Nephron (organoid): ENCODE measurements around the gene EPB41.

Experiments used
- H3K27ac Mint-ChIP-seq, 3 experiments: 2 replicates each; pipeline ENCODE4 v1.8.0; 2020; ENCODE audit warnings: mixed read lengths in 3 of 3, mild to moderate bottlenecking in 2 of 3, moderate library complexity in 1 of 3
- H3K27me3 Mint-ChIP-seq: 2 replicates; pipeline ENCODE4 v1.8.0; 2021; ENCODE audit warnings: low read depth, mild to moderate bottlenecking, moderate library complexity, mixed read lengths
- H3K36me3 Mint-ChIP-seq: 2 replicates; pipeline ENCODE4 v1.8.0; 2020; ENCODE audit warnings: low read depth, mixed read lengths
- H3K4me1 Mint-ChIP-seq: 2 replicates; pipeline ENCODE4 v1.8.0; 2020; ENCODE audit warnings: mixed read lengths
- H3K4me3 Mint-ChIP-seq, 3 experiments: 2 replicates each; pipeline ENCODE4 v1.8.0; 2020; ENCODE audit warnings: mild to moderate bottlenecking in 3 of 3, mixed read lengths in 3 of 3, moderate library complexity in 2 of 3
- H3K9me3 Mint-ChIP-seq: 2 replicates; pipeline ENCODE4 v1.8.0; 2020; ENCODE audit warnings: mixed read lengths
- CTCF ChIP-seq, 3 experiments: fragments of 200-600 bp; sonication (generic); IDR thresholded peaks; one replicate each; pipeline ENCODE4 v1.5.0; 2021; ENCODE audit warnings: antibody characterized with exemption in 3 of 3; ENCODE audit not compliant: unreplicated experiment in 3 of 3

Gene EPB41

GRCh38 chr1:28982198-28982597 lies 67.8 kb downstream of the EPB41 start:
- Mint-ChIP-seq H3K4me3 (no peak overlapping the region), H3K27me3 (no peaks in the 10 kb centered on the region), H3K27ac (no peak overlapping the region), H3K36me3 (peaks cover 10% of the 10 kb centered on the region), H3K4me1 (peaks cover 14% of the 10 kb centered on the region), H3K9me3 (peaks cover 4% of the 10 kb centered on the region)
- TF ChIP-seq CTCF (IDR thresholded peaks at IDR 0.05; ENCODE audit: unreplicated experiment in 3 of 3), result no peak

- H3K9me3 Mint-ChIP-seq, result peaks cover 4% of the 10 kb centered on the region
- peak overlapping the region in 1 of 3 experiments; percentile 58 for H3K27ac Mint-ChIP-seq
- peaks cover 14% of the 10 kb centered on the region for H3K4me1 Mint-ChIP-seq
- H3K27me3 Mint-ChIP-seq, result no peaks in the 10 kb centered on the region
- TF ChIP-seq CTCF (IDR thresholded peaks at IDR 0.05; ENCODE audit: unreplicated experiment in 3 of 3), result no peak
- peaks cover 15% of the 10 kb centered on the region for H3K36me3 Mint-ChIP-seq
- no peak overlapping the region for H3K4me3 Mint-ChIP-seq
Measured at GRCh38 chr1:28983091-28983490, 68.7 kb downstream of the EPB41 start.

GRCh38 chr1:28983509-28984310 lies 69.3 kb downstream of the EPB41 start:
- H3K9me3 Mint-ChIP-seq, result peaks cover 4% of the 10 kb centered on the region
- H3K4me3 Mint-ChIP-seq, result no peak overlapping the region
- peaks cover 14% of the 10 kb centered on the region for H3K4me1 Mint-ChIP-seq
- H3K27ac Mint-ChIP-seq, result peak overlapping the region in 1 of 3 experiments; percentile 58
- no peak for TF ChIP-seq CTCF (IDR thresholded peaks at IDR 0.05; ENCODE audit: unreplicated experiment in 3 of 3)
- H3K36me3 Mint-ChIP-seq, result peaks cover 15% of the 10 kb centered on the region
- no peaks in the 10 kb centered on the region for H3K27me3 Mint-ChIP-seq

- no peak overlapping the region for H3K4me3 Mint-ChIP-seq
- H3K9me3 Mint-ChIP-seq, result peaks cover 4% of the 10 kb centered on the region
- peaks cover 15% of the 10 kb centered on the region for H3K36me3 Mint-ChIP-seq
- TF ChIP-seq CTCF (IDR thresholded peaks at IDR 0.05; ENCODE audit: unreplicated experiment in 3 of 3), result no peak
- no peaks in the 10 kb centered on the region for H3K27me3 Mint-ChIP-seq
- H3K4me1 Mint-ChIP-seq, result peaks cover 14% of the 10 kb centered on the region
- no peak overlapping the region for H3K27ac Mint-ChIP-seq
Measured at GRCh38 chr1:28984311-28984684, 69.9 kb downstream of the EPB41 start.

- H3K36me3 Mint-ChIP-seq, result peaks cover 15% of the 10 kb centered on the region
- no peak for TF ChIP-seq CTCF (IDR thresholded peaks at IDR 0.05; ENCODE audit: unreplicated experiment in 3 of 3)
- H3K4me1 Mint-ChIP-seq, result peaks cover 14% of the 10 kb centered on the region
Measured at GRCh38 chr1:28985427-28985826, 71.1 kb downstream of the EPB41 start.

More at GRCh38 chr1:28985427-28985826, 71.1 kb downstream of the EPB41 start:
- Mint-ChIP-seq H3K27ac (no peak overlapping the region), H3K27me3 (no peaks in the 10 kb centered on the region), H3K4me3 (no peak overlapping the region), H3K9me3 (peaks cover 4% of the 10 kb centered on the region)
